ENCODE results near the gene KNSTRN. TPM values are rescaled to one million over a fixed set of nuclear protein-coding genes. Genes with fewer than 3 reads are reported as not detected.
A peak's percentile ranks its signal among the peaks of the same experiment; 100 is the strongest.

The KNSTRN gene
- polyA plus RNA-seq, 3 donors from 2014 or later: 2.7 to 5.6 (median 2.8) TPM

DNA sequence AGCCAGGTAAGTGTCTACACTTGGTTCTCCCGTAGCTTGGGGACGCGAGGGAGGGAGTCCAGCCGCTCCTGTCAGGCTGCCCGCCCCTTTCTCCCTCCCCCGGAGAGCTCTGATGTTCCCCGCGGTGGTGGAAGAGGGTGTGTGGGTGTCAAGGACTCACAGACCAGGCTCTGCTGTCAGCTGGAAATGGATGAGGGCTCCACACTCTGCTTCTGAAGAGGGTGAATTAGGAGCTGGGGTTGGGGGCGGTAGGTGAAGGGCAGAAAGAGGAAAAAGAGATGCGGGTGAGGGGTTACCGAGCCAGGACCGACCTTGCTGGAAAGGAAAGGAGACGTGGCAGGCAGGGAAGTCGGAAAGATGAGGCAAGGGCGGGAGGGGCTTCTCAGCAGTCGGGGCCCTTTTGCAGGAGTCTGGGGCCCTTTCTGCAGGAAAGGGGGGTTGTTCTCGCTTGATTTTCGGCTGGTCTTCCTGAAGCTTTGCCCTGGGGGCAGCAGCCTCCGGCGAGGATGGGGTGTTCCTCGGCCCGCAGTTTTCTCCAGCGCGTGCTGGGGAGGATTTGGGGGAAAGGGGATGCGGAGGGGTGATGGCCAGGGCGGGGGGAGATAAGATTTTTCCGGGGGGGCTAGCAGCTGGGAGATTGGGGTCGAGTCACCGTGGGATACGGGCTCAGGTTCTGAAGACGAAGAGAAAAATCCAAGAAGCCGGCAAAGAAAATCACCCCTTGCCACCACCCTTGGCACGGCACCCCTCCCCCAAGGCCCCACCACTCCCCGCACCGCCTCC, 57.6 kb downstream of the KNSTRN start:
- Mint-ChIP-seq H3K27me3 (ENCODE audit: low read depth in 3 of 3) (peaks cover 9 to 21% (median 13%) of the 10 kb centered on the region in 3 donors), H3K4me1 (peaks cover 52 to 55% of the 10 kb centered on the region in 2 donors)
- DNase-seq: peak; percentile 25 to 31 (median 26)

DNA sequence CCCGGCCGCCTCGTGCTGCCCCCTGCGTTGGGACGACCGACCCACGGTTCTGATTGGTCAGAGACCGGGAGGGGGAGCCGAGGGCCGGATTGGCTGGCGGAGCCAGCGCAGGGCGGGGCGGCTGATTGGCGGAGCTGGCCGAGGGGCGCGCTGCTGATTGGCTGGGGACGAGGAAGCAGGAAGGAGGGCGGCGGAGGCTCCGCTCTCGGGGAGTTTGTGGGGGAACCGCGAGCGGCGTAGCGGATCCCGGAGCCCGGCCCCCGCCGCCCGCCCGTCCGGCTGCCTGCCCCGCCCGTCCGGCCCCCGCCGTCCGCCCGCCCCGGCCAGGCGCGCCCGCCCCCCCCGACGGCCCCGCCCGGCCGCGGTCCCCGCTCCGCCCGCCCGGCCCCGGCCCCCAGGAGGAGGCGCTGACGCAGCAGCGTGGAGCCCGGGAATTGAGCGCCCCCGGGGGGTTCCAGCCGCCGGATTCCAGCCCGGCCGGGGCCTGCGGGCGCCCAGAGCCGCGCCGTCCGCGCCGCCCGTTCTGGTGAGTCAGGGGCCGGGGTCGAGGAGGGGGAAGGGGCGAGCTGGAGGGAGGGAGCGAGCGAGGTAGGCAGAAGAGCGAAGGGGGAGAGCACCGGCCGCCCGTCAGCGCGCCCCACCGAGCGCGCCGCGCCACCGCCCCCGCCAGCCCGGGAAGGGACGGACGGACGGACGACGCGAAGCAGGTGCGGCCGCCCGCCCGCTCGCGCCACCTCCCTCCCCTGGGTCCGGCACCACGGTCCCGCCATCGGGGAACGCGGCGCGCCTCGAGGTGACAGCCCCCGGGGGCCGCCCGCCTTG, 58.4 kb downstream of the KNSTRN start, which contains the start of gene BAHD1:
Gene BAHD1, plus strand, starts transcription at position 211 of the 822 bp plus-strand sequence. CDS start 17,512 bp downstream, outside the sequence.
- H3K9me3 Mint-ChIP-seq: no peaks in the 10 kb centered on the region

More for the DNA sequence above, 57.6 kb downstream of the KNSTRN start:
- Mint-ChIP-seq H3K4me3 (peak overlapping the region; percentile 84 to 93 (median 86)), H3K9me3 (no peaks in the 10 kb centered on the region), H3K36me3 (no peaks in the 10 kb centered on the region), H3K27ac (peak overlapping the region; percentile 20 to 83 (median 54))

DNA sequence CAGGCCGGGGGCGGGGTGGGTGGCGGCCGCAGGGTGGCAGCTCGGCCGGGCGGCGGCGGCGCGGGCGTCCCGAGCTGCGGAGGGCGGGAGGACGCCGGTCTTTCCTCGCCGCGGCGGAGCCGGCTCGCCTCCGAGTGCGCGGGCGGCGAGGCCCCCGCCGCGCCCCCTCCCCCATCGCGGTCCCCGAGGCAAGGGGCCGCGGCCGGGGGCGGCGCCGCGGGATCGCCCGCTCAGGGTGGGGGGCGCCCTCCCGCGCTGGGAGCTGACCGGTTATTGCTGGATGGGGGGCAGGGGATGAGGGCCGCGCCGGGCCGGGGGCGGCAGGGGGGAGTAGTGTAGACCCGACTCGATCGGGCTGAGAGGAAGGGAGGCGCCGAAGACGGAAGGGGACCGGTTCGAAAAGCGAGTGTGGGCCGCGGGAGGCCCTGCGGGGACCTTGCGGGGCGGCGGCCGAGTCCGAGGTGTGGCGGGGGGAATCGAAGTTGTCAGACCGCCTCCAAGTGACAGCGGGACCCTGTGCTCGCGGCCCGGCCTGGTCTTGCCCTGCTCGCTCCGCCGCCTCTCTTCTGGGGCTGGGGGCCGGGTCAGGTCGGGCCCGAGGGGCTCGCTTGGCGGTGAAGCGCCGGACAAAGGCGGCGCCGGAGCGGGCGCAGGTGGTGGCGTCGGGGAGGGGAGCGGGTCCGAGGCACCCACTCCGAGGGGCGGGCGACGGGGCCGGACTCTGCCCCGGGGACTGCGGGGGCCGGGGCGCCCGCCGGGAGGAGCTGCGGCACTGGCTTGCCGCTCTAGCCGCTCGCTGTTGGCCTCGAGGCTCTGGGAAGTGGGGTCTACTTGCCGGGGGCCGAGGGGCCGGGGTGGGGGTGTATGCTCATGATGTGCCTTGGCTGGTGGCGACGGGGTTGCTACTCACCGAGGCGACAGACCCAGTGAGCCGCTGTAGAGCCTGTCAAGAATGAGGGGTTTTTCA, 59.3 kb downstream of the KNSTRN start:
- peak overlapping the region; percentile 84 to 93 (median 90) for H3K4me3 Mint-ChIP-seq
- H3K36me3 Mint-ChIP-seq: no peaks in the 10 kb centered on the region
- H3K4me1 Mint-ChIP-seq: peaks cover 48 to 54% of the 10 kb centered on the region in 2 donors
- H3K9me3 Mint-ChIP-seq: no peaks in the 10 kb centered on the region
- H3K27me3 Mint-ChIP-seq (ENCODE audit: low read depth in 3 of 3): peaks cover 6 to 21% (median 13%) of the 10 kb centered on the region in 3 donors
- H3K27ac Mint-ChIP-seq: peak overlapping the region; percentile 6 to 94 (median 84)
- peak; percentile 26 to 30 (median 27) for DNase-seq

More for the DNA sequence above, 58.4 kb downstream of the KNSTRN start, which contains the start of gene BAHD1:
- Mint-ChIP-seq H3K36me3 (no peaks in the 10 kb centered on the region), H3K4me1 (peaks cover 54 to 56% of the 10 kb centered on the region in 2 donors), H3K4me3 (peak within 1 kb of the TSS; percentile 86 to 93 (median 92)), H3K27me3 (ENCODE audit: low read depth in 3 of 3) (peaks cover 6 to 21% (median 13%) of the 10 kb centered on the region in 3 donors), H3K27ac (peak within 1 kb of the TSS; percentile 24 to 86 (median 76))
- peak; percentile 94 to 95 (median 95) for DNase-seq

DNA sequence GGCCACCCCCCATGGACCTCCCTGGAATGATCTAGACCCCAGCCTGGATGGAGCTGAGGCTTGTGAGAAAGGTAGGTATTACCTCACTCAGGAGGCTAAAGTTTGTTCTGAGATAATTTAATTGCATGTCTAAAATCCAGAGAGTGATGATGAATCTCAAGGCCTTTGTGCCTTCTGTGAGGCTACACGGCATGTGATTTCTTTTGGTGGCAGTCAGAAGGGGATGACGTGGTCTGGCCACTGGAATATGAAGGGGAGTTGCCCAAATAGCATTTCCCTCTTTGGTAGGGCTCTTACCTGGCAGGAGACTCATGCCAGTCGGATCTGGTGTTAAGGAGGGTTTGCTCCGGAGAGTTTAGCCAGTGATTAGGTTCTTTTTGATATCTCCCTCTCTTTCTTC, 60.7 kb downstream of the KNSTRN start:
- Mint-ChIP-seq H3K4me1 (peaks cover 46 to 58% of the 10 kb centered on the region in 2 donors), H3K9me3 (no peaks in the 10 kb centered on the region), H3K36me3 (no peaks in the 10 kb centered on the region)

DNA sequence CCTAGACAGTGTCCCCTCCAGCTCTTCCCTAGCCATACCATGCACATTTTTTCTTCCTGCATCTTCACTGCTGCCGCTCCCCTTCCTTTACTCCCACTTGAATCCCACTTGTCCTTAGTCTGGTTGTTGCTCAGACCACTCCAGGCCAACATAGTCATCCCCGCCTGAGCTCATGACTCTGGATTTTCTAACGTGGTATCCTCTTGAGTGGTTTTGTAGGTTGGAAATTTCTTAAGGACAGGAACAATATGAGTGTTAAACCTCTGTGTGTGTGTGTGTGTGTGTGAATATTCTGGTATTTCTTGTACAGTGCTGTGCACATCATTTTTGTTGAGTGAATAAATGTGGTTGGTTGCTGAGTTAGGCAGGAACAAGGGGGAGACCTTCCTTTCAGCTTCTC, 61.3 kb downstream of the KNSTRN start:
- Mint-ChIP-seq H3K9me3 (no peaks in the 10 kb centered on the region), H3K36me3 (no peaks in the 10 kb centered on the region), H3K27me3 (ENCODE audit: low read depth in 3 of 3) (peaks cover 6 to 17% (median 9%) of the 10 kb centered on the region in 3 donors), H3K27ac (peak overlapping the region in 5 of 6 donors; percentile 6 to 81 (median 53)), H3K4me1 (peaks cover 46 to 61% of the 10 kb centered on the region in 2 donors), H3K4me3 (peak overlapping the region; percentile 84 to 93 (median 90))
- no peak for DNase-seq

More for the DNA sequence above, 60.7 kb downstream of the KNSTRN start:
- DNase-seq: no peak
- peak overlapping the region; percentile 84 to 93 (median 90) for H3K4me3 Mint-ChIP-seq
- peaks cover 6 to 21% (median 9%) of the 10 kb centered on the region in 3 donors for H3K27me3 Mint-ChIP-seq (ENCODE audit: low read depth in 3 of 3)
- H3K27ac Mint-ChIP-seq: peak overlapping the region; percentile 6 to 87 (median 56)

Other genes starting within 250 kb of the KNSTRN start
- gene BUB1B, start 221.7 kb upstream of the KNSTRN start, polyA plus RNA-seq: under 1 TPM in 2 of 3 donors, not detected in 1; 0.74 to 0.99 TPM
- gene PAK6, start 143.7 kb upstream of the KNSTRN start, polyA plus RNA-seq: 1 to 10 TPM; 2.0 to 8.3 (median 3.6) TPM
- gene ANKRD63, start 99.7 kb upstream of the KNSTRN start, polyA plus RNA-seq: not detected
- 10 to 100 TPM; 18.0 to 57.0 (median 24.2) TPM for gene PLCB2, start 74.8 kb upstream of the KNSTRN start, polyA plus RNA-seq
- 1 to 10 TPM; 3.2 to 3.5 (median 3.2) TPM for gene INAFM2, start 59.0 kb upstream of the KNSTRN start, polyA plus RNA-seq
- gene CCDC9B, start 41.8 kb upstream of the KNSTRN start, polyA plus RNA-seq: under 1 TPM in 2 of 3 donors, not detected in 1; 0.09 to 0.46 TPM
- not detected for gene PHGR1, start 31.7 kb upstream of the KNSTRN start, polyA plus RNA-seq
- gene DISP2, start 24.5 kb upstream of the KNSTRN start, polyA plus RNA-seq: 1 to 10 TPM in 1 of 3 donors, under 1 TPM in 2; 0.03 to 1.1 (median 0.38) TPM
- 10 to 100 TPM; 41.8 to 63.0 (median 60.6) TPM for gene IVD, start 23.1 kb downstream of the KNSTRN start, polyA plus RNA-seq
- gene BAHD1, start 58.2 kb downstream of the KNSTRN start, polyA plus RNA-seq: 1 to 10 TPM; 2.1 to 6.1 (median 3.4) TPM
- 1 to 10 TPM; 1.9 to 3.6 (median 3.3) TPM for gene CHST14, start 88.3 kb downstream of the KNSTRN start, polyA plus RNA-seq
- gene CCDC32, start 182.3 kb downstream of the KNSTRN start, polyA plus RNA-seq: 10 to 100 TPM; 31.3 to 65.7 (median 45.7) TPM
- 10 to 100 TPM; 18.9 to 21.2 (median 19.1) TPM for gene RPUSD2, start 186.6 kb downstream of the KNSTRN start, polyA plus RNA-seq
- under 1 TPM in 2 of 3 donors, not detected in 1; 0.20 to 0.38 TPM for gene KNL1, start 211.5 kb downstream of the KNSTRN start, polyA plus RNA-seq